ENCODE measurements around the gene HSPBP1.
"Not testable (repeated sequence)": the region's sequence is repeated elsewhere in the genome, so short reads cannot be mapped to it uniquely, and the experiment has no call there.

The HSPBP1 gene

GRCh38 chr19:55279770-55280643 lies at the start of gene HSPBP1:
TSS of gene HSPBP1 (minus strand) at chr19:55280110. CDS start at chr19:55279608, 502 bp downstream.
- in situ Hi-C loops (cut with MboI; ENCODE audit: low sequenced_read_pairs), result no loop called here

GRCh38 chr19:55328774-55329318 lies 48.9 kb upstream of the HSPBP1 start:
- in situ Hi-C loops (cut with MboI; ENCODE audit: low sequenced_read_pairs), result not testable (repeated sequence)

- in situ Hi-C loops (cut with MboI; ENCODE audit: low sequenced_read_pairs), result no loop called here
These were observed 45.3 kb upstream of the HSPBP1 start, which contains the start of gene TMEM150B for GRCh38 chr19:55325172-55325571. TSS of gene TMEM150B (minus strand) at chr19:55325341. CDS start at chr19:55321036, 4,305 bp downstream.

- in situ Hi-C loops (cut with MboI; ENCODE audit: low sequenced_read_pairs), result no loop called here
These were observed 44.8 kb upstream of the HSPBP1 start for GRCh38 chr19:55324662-55325061.

GRCh38 chr19:55322204-55322885 lies 42.4 kb upstream of the HSPBP1 start:
- in situ Hi-C loops (cut with MboI; ENCODE audit: low sequenced_read_pairs), result no loop called here

GRCh38 chr19:55321466-55322137 lies 41.7 kb upstream of the HSPBP1 start:
- in situ Hi-C loops (cut with MboI; ENCODE audit: low sequenced_read_pairs), result no loop called here

- in situ Hi-C loops (cut with MboI; ENCODE audit: low sequenced_read_pairs), result no loop called here
These were observed 41.0 kb upstream of the HSPBP1 start for GRCh38 chr19:55320844-55321419.

GRCh38 chr19:55319785-55320184 lies 39.9 kb upstream of the HSPBP1 start:
- in situ Hi-C loops (cut with MboI; ENCODE audit: low sequenced_read_pairs), result no loop called here

- in situ Hi-C loops (cut with MboI; ENCODE audit: low sequenced_read_pairs), result no loop called here
These were observed 36.7 kb upstream of the HSPBP1 start for GRCh38 chr19:55316646-55317045.

- in situ Hi-C loops (cut with MboI; ENCODE audit: low sequenced_read_pairs), result no loop called here
These were observed 36.1 kb upstream of the HSPBP1 start for GRCh38 chr19:55315956-55316525.

- in situ Hi-C loops (cut with MboI; ENCODE audit: low sequenced_read_pairs), result no loop called here
These were observed 34.5 kb upstream of the HSPBP1 start for GRCh38 chr19:55314396-55314795.

GRCh38 chr19:55312621-55313512 lies 33.0 kb upstream of the HSPBP1 start:
- in situ Hi-C loops (cut with MboI; ENCODE audit: low sequenced_read_pairs), result no loop called here

GRCh38 chr19:55311797-55312196 lies 31.9 kb upstream of the HSPBP1 start:
- in situ Hi-C loops (cut with MboI; ENCODE audit: low sequenced_read_pairs), result no loop called here

- in situ Hi-C loops (cut with MboI; ENCODE audit: low sequenced_read_pairs), result no loop called here
These were observed 31.5 kb upstream of the HSPBP1 start for GRCh38 chr19:55311397-55311796.

GRCh38 chr19:55310498-55310897 lies 30.6 kb upstream of the HSPBP1 start:
- in situ Hi-C loops (cut with MboI; ENCODE audit: low sequenced_read_pairs), result no loop called here

- in situ Hi-C loops (cut with MboI; ENCODE audit: low sequenced_read_pairs), result no loop called here
These were observed 29.5 kb upstream of the HSPBP1 start for GRCh38 chr19:55309448-55309847.

GRCh38 chr19:55308281-55308680 lies 28.4 kb upstream of the HSPBP1 start:
- in situ Hi-C loops (cut with MboI; ENCODE audit: low sequenced_read_pairs), result no loop called here

- in situ Hi-C loops (cut with MboI; ENCODE audit: low sequenced_read_pairs), result no loop called here
These were observed 26.8 kb upstream of the HSPBP1 start for GRCh38 chr19:55306712-55307111.

- in situ Hi-C loops (cut with MboI; ENCODE audit: low sequenced_read_pairs), result no loop called here
These were observed 26.2 kb upstream of the HSPBP1 start for GRCh38 chr19:55305983-55306562.

All from HL-60/S4 treated with phorbol 12-myristate 13-acetate at 8.2 ng/mL for 4 days and 3 days (cell line).